Bronchial epithelial cell (primary cell): ENCODE results near the gene DFFB. TPM values are rescaled to one million over a fixed set of nuclear protein-coding genes. Genes with fewer than 3 reads are reported as not detected.

Experiments used
- DNase-seq: peaks from one replicate; pipeline ENCODE4 v3.0.0-alpha.2; 2010; ENCODE audit warnings: low read depth
- FAIRE-seq: peaks from 2 replicates; lab custom pipeline; 2011; peaks lifted over from hg19 to GRCh38; lab: Jason Lieb, UNC
- H3K27me3 ChIP-seq: 2 replicates; pipeline ENCODE4 v1.5.1; 2011; ENCODE audit warnings: low read length; ENCODE audit not compliant: control insufficient read depth, insufficient read depth
- H3K36me3 ChIP-seq: 2 replicates; pipeline ENCODE4 v1.5.1; 2011; ENCODE audit warnings: low read length; ENCODE audit not compliant: control insufficient read depth, insufficient read depth
- H3K4me3 ChIP-seq: 2 replicates; pipeline ENCODE4 v1.5.1; 2011; ENCODE audit warnings: mild to moderate bottlenecking, low read depth, low read length, control low read depth
- total RNA-seq: library from RNA; depleted of rRNA; stranded (reverse); fragments of >200 nt; gene quantifications from 2 replicates; pipeline ENCODE4 v1.2.1, GENCODE V29; 2014
- TF ChIP-seq, protein P1 (sequence below): IDR thresholded peaks from 2 replicates; pipeline ENCODE4 v1.5.1; 2011; ENCODE audit warnings: mild to moderate bottlenecking, moderate library complexity, low read length, control low read depth, inconsistent platforms; ENCODE audit not compliant: insufficient read depth, severe bottlenecking

Gene DFFB
- total RNA-seq, 1 donor from 2014 or later, result 3.9 TPM

DNA sequence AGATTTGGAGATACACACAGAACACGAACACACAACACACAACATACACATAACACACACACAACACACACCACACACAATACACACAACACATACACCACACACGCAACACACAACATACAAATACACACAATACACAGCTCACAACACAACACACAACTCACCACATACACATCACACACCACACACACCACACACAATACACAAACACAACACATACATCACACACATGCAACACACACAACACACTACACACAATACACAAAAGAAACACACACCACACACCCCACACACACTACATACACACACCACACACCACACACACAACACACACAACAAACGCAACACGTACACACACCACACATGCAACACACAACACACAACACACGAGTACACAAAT lies 71.8 kb downstream of the DFFB start:
- no peak for FAIRE-seq
- Histone ChIP-seq H3K36me3 (no peaks in the 10 kb centered on the region), H3K4me3 (no peak overlapping the region), H3K27me3 (no peaks in the 10 kb centered on the region)
- DNase-seq, result no peak
- TF ChIP-seq, protein P1, sequence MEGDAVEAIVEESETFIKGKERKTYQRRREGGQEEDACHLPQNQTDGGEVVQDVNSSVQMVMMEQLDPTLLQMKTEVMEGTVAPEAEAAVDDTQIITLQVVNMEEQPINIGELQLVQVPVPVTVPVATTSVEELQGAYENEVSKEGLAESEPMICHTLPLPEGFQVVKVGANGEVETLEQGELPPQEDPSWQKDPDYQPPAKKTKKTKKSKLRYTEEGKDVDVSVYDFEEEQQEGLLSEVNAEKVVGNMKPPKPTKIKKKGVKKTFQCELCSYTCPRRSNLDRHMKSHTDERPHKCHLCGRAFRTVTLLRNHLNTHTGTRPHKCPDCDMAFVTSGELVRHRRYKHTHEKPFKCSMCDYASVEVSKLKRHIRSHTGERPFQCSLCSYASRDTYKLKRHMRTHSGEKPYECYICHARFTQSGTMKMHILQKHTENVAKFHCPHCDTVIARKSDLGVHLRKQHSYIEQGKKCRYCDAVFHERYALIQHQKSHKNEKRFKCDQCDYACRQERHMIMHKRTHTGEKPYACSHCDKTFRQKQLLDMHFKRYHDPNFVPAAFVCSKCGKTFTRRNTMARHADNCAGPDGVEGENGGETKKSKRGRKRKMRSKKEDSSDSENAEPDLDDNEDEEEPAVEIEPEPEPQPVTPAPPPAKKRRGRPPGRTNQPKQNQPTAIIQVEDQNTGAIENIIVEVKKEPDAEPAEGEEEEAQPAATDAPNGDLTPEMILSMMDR, result no peak

DNA sequence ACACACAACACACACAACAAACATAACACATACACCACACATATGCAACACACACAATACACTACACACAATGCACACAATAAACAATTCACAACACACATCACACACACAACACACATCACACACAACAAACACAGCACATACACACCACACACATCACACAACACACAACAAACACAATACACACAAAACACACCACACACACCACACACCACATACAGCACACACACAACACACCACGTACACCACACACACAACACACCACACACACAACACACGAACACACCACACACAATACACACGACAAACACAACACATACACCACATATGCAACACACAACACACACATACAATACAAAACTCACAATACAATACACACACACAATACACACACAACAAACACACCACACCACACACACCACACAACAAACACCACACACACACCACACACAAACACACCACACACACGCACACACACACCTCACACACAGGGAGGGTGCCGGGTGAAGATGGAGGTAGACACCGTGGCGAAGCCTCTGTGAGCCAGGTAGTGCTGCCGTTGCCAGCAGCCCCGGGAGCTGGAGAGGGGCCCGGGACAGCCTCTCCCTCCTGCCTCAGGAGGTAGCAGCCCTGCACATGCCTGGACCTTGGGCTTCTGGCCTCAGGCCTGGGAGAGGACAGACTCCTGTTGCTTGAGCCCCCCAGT lies 73.2 kb downstream of the DFFB start:
- DNase-seq (no peak), FAIRE-seq (no peak)
- no peak overlapping the region for H3K4me3 ChIP-seq
- TF ChIP-seq, protein P1, result no peak
- H3K27me3 ChIP-seq, result no peaks in the 10 kb centered on the region
- no peaks in the 10 kb centered on the region for H3K36me3 ChIP-seq

DNA sequence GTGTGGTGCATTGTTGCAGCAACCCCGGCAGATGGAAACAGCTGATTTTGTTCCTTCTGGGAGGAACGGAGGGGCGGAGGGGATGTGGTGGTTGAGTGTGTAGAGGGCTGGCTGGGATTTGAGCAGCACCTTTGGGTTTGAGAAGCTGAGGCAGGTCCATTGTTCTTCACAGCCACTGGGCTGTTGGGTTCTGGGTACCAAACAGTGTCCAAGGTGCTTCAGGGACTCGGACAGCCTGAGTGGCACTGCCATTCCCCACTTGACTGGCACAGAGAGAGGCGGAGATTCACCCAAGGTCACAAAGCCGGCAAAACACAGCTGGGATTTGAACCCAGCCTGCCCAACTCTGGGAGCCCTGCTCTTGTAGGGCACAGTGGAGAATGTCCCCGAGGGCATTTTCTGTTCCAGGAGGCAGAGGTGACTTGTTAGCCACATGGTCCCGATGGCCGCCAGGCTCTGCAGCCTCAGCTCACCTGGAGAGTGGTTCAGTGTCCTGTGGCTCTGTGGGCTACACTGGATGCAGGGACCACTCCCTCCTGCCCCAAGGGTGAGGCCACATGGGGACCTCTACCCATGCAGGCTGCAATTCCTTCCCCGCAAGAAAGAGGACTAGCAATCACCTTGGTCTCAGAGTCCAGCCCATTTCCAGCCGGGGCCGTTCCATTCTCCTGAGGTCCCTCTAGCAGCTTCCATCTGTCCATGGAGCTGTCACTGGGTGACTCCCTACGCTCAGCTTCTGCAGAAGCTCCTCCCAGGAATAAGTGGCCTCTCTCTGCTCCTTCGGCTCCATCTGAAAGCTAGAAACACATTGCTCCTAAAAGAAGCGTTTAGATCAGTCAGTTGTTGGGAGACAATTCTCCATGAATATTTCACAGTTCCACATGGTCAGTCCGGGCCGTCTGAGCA lies 74.0 kb downstream of the DFFB start:
- DNase-seq (no peak), FAIRE-seq (no peak)
- Histone ChIP-seq H3K4me3 (no peak overlapping the region), H3K27me3 (no peaks in the 10 kb centered on the region), H3K36me3 (no peaks in the 10 kb centered on the region)
- TF ChIP-seq, protein P1, result no peak

DNA sequence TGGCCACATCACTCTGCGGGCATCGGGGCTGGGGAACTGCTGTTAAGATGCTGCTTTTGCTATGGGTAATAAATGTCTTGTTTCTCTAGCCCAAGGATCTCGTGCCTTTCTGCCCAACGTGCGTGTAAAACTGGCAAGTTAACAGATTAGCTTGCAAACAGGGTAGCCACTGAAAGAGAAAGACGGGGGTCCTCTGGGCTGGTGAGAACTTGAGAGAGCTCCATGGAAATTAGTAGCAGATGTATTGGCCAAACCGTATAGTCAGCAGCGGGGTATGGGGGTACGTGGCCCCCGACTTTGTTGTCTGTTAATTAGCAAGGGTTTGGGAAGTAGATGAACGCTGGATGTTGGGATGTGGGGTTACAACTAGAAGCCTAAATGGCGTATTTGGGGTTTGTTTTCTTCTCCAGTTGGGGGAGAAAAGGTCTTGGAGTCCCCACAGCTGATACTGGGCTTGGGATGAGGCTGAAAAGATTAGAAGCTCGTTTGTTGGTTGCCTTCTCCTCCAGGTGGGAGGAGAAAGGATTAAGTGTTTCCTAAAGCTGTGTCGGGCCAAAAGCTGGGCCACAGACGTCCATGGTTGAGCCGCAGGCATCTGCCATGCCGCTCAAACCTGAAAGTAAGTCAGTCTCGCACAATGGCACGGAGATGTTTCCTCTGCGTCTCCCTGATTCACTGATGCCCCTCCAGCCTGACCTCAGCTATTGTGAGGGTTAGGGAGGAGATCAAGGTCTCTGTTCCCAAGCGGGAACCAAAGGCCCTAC lies 75.1 kb downstream of the DFFB start:
- no peaks in the 10 kb centered on the region for H3K27me3 ChIP-seq
- TF ChIP-seq, protein P1, result no peak
- no peaks in the 10 kb centered on the region for H3K36me3 ChIP-seq
- DNase-seq (no peak), FAIRE-seq (no peak)
- H3K4me3 ChIP-seq, result no peak overlapping the region

Other genes starting within 250 kb of the DFFB start
- gene MEGF6, start 246.0 kb upstream of the DFFB start, total RNA-seq, result 1.3 and 1.5 TPM in 2 replicates
- gene TPRG1L, start 232.5 kb upstream of the DFFB start, total RNA-seq, result 31.5 and 33.4 TPM in 2 replicates
- 21.3 and 22.1 TPM in 2 replicates for gene WRAP73, start 207.4 kb upstream of the DFFB start, total RNA-seq
- under 0.01 and 0.13 TPM in 2 replicates for gene TP73, start 205.0 kb upstream of the DFFB start, total RNA-seq
- gene CCDC27, start 105.0 kb upstream of the DFFB start, total RNA-seq, result not detected in 2 replicates
- 1.2 TPM in 1 of 2 replicates, not detected in the other for gene SMIM1, start 84.7 kb upstream of the DFFB start, total RNA-seq
- gene LRRC47, start 61.0 kb upstream of the DFFB start, total RNA-seq, result 35.6 and 37.9 TPM in 2 replicates
- 15.3 and 21.5 TPM in 2 replicates for gene CEP104, start 265 bp upstream of the DFFB start, total RNA-seq
- 36.5 and 45.3 TPM in 2 replicates for gene C1orf174, start 42.8 kb downstream of the DFFB start, total RNA-seq